Gastroesophageal sphincter (tissue), 3 donors: ENCODE results near the gene AP2M1.

ENCODE experiments used
- EP300 ChIP-seq: sonication (generic); formaldehyde crosslinking; IDR thresholded peaks from one replicate; pipeline ENCODE4 v1.6.1; 2017; ENCODE audit warnings: antibody characterized with exemption, mild to moderate bottlenecking
- POLR2A ChIP-seq, 2 donors: fragments of 450-650 bp; IDR thresholded peaks; one replicate each; pipeline ENCODE4 v1.6.1; 2017; ENCODE audit warnings: antibody characterized with exemption in 2 of 2, mild to moderate bottlenecking in 2 of 2, moderate library complexity in 1 of 2
- TF ChIP-seq, protein P1 (sequence below), 4 experiments: fragments of 200-600 bp in 2 of 4; fragments of 450-650 bp in 2 of 4; sonication (generic) in 1 of 4; IDR thresholded peaks; one replicate each; pipeline ENCODE4 v1.5.1; 2017 to 2019; ENCODE audit warnings: antibody characterized with exemption in 4 of 4, mild to moderate bottlenecking in 2 of 4, moderate library complexity in 2 of 4

DNA sequence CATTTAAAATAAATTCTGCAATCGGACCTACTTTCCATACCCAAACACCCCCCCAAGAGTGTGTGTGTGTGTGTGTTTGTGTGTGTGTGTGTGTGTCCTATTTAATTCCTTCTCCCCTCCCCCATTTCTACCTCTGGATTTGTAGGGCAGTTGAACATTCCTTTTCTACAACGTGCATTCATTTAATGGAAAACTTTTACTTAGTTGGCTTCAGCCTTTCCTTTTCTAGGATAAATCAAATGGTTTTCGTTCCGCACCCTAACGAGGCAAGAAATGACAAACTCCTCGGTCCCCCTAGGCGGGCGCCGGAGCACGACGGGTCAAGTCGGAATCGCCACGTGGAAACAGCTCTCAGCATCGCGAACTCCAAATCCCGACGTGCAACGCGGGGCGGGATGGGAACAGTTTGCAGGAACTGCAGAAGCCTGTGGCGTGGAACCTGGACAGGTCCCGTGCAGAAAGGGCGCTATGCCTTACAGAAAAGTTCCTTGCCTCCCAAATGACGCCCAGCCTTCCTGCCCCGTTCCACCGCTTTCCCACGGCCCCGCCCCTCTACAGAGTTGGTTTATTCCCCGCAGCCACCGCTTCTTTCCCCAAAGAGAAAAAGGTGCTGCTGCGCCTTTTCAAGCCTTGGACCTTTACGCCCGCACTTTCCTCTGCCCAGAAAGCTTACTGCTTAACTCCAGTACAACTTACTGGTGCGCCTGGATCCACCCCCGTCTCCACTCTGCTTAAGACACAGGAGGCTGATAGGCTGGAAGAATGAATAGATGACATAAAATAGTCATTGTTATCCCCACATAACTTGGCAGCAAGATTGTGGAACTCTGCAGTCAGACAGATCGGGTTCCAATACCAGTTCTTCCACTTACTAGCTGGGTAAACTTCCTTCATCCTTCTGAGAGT is 40.6 kb upstream of the AP2M1 start:
- TF ChIP-seq, protein P1, sequence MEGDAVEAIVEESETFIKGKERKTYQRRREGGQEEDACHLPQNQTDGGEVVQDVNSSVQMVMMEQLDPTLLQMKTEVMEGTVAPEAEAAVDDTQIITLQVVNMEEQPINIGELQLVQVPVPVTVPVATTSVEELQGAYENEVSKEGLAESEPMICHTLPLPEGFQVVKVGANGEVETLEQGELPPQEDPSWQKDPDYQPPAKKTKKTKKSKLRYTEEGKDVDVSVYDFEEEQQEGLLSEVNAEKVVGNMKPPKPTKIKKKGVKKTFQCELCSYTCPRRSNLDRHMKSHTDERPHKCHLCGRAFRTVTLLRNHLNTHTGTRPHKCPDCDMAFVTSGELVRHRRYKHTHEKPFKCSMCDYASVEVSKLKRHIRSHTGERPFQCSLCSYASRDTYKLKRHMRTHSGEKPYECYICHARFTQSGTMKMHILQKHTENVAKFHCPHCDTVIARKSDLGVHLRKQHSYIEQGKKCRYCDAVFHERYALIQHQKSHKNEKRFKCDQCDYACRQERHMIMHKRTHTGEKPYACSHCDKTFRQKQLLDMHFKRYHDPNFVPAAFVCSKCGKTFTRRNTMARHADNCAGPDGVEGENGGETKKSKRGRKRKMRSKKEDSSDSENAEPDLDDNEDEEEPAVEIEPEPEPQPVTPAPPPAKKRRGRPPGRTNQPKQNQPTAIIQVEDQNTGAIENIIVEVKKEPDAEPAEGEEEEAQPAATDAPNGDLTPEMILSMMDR (IDR thresholded peaks at IDR 0.05): peak in 1 of 4 experiments; percentile 18
- TF ChIP-seq EP300 (no peak), POLR2A (IDR thresholded peaks at IDR 0.05) (no peak)
